Ovary (tissue), 9 donors: ENCODE measurements around the gene PRR14. TPM values are rescaled to one million over a fixed set of nuclear protein-coding genes. Genes with fewer than 3 reads are reported as not detected.

ENCODE experiments used
- DNase-seq, 5 donors: peaks; one replicate each; pipeline ENCODE4 v3.0.0-alpha.2; 2019 to 2020
- H3K27ac ChIP-seq, 2 donors: fragments of 200-600 bp; one replicate each; pipeline versions ENCODE4 v1.5.1 to v1.8.0; 2019 to 2022
- H3K27me3 ChIP-seq: fragments of 200-600 bp; one replicate; pipeline ENCODE4 v1.8.0; 2022
- H3K36me3 ChIP-seq: fragments of 200-600 bp; sonication (generic); one replicate; pipeline ENCODE4 v1.5.1; 2019
- H3K4me1 ChIP-seq: one replicate; pipeline ENCODE4 v1.8.1; 2013; ENCODE audit warnings: mild to moderate bottlenecking, moderate library complexity; ENCODE audit not compliant: insufficient read depth
- H3K4me3 ChIP-seq: fragments of 200-600 bp; sonication (generic); one replicate; pipeline ENCODE4 v1.5.1; 2017
- H3K9me3 ChIP-seq, 2 donors: fragments of 200-600 bp in 1 of 2; sonication (generic) in 1 of 2; one replicate each; pipeline versions ENCODE4 v1.5.1 to v1.8.1; 2013 to 2019; ENCODE audit warnings: mild to moderate bottlenecking in 1 of 2, moderate library complexity in 1 of 2
- CTCF ChIP-seq, 3 donors: fragments of 450-650 bp in 2 of 3; fragments of 200-600 bp in 1 of 3; IDR thresholded peaks; one replicate each; pipeline versions ENCODE4 v1.5.1 to v1.8.0; 2016 to 2022; ENCODE audit warnings: antibody characterized with exemption in 3 of 3, mild to moderate bottlenecking in 1 of 3
- EP300 ChIP-seq: sonication (generic); formaldehyde crosslinking; IDR thresholded peaks from one replicate; pipeline ENCODE4 v1.6.1; 2017; ENCODE audit warnings: antibody characterized with exemption
- POLR2A ChIP-seq: fragments of 450-650 bp; IDR thresholded peaks from one replicate; pipeline ENCODE4 v1.6.1; 2017; ENCODE audit warnings: antibody characterized with exemption, mild to moderate bottlenecking, moderate library complexity
- WGBS, 3 donors: extraction: QIAGEN DNeasy Blood & Tissue Kit in 1 of 3; methylation state at CpG; one replicate each; pipeline versions ENCODE4 v1.1.5 to v1.1.7; 2013 to 2017; 5-methylcytosine and 5-hydroxymethylcytosine counted together
- intact Hi-C, 4 donors: fragments of 100-400 bp; cut with DNase I; formaldehyde crosslinking; loops; one replicate each; pipeline versions ENCODE4 v1.11.0 to v1.15.1; 2022 to 2023
- polyA plus RNA-seq, 2 donors: library from polyadenylated mRNA; stranded (reverse); fragments of 200-250 nt in 1 of 2; fragments of 350-450 nt in 1 of 2; fragmentation: Illumina TruSeq in 1 of 2; extraction: RNeasy Lipid Tissue Mini Kit (QIAGEN cat#74804) in 1 of 2; gene quantifications; one replicate each; pipeline ENCODE4 v1.2.3, GENCODE V29; 2013 to 2014
- total RNA-seq, 7 donors: library from RNA; depleted of rRNA in 2 of 7; stranded (reverse); fragments of >200 nt in 2 of 7; fragmentation: NEBNext Ultra II Directional in 3 of 7; extraction: Animal tissue kit (Norgen Biotek cat#: 25700) in 3 of 7; gene quantifications; one replicate each; pipeline versions ENCODE4 v1.1.0 to v1.2.4, GENCODE V29; 2016 to 2023
- donor health status: DM: no; HTN: no; CAD: no; lungs with moderate emphysema.
- donor health status: DM: no; HTN: no; CAD: no.
- donor health status: Bipolar disorder and iron deficiency.
- donor health status: DM: yes; HTN: yes; CAD: no.
- donor health status: DM: no; HTN: no; CAD: no.
- donor health status: DM: yes; HTN: yes; CAD: no.

PRR14 gene
- total and polyA plus RNA-seq, 9 donors: 20.6 to 76.2 (median 50.3) TPM

- Histone ChIP-seq H3K36me3 (no peaks in the 10 kb centered on the region), H3K27me3 (no peaks in the 10 kb centered on the region)
- WGBS, 3 donors: 83 to 88% (median 83%) methylated on average over 10 of the region's 10 CpGs
These were observed 24.4 kb downstream of the PRR14 start for GRCh38 chr16:30675143-30675542.

GRCh38 chr16:30677931-30678585, 27.3 kb downstream of the PRR14 start:
- no peaks in the 10 kb centered on the region for H3K36me3 ChIP-seq
- no peaks in the 10 kb centered on the region for H3K9me3 ChIP-seq
- intact Hi-C loops: no loop called here
- TF ChIP-seq POLR2A (no peak), CTCF (IDR thresholded peaks at IDR 0.05) (no peak), EP300 (no peak)
- DNase-seq: no peak
- no peaks in the 10 kb centered on the region for H3K27me3 ChIP-seq
- no peak overlapping the region for H3K27ac ChIP-seq
- no peak overlapping the region for H3K4me3 ChIP-seq
- 67 to 76% (median 71%) methylated on average over 11 of the region's 11 CpGs for WGBS, 3 donors
- H3K4me1 ChIP-seq: no peaks in the 10 kb centered on the region

More at GRCh38 chr16:30675143-30675542, 24.4 kb downstream of the PRR14 start:
- no peak for DNase-seq
- TF ChIP-seq POLR2A: no peak
- TF ChIP-seq EP300: no peak
- no peak for TF ChIP-seq CTCF (IDR thresholded peaks at IDR 0.05)
- Histone ChIP-seq H3K4me3 (no peak overlapping the region), H3K27ac (no peak overlapping the region), H3K4me1 (no peaks in the 10 kb centered on the region), H3K9me3 (no peaks in the 10 kb centered on the region)
- intact Hi-C loops: no loop called here

GRCh38 chr16:30678586-30678970, 27.8 kb downstream of the PRR14 start:
- DNase-seq: no peak
- WGBS, 3 donors: 80 to 88% (median 83%) methylated on average over 3 of the region's 3 CpGs

GRCh38 chr16:30680326-30680725, 29.6 kb downstream of the PRR14 start:
- no peak for DNase-seq
- WGBS, 3 donors: 90 to 96% (median 93%) methylated on average over 3 of the region's 3 CpGs
- Histone ChIP-seq H3K27ac (no peak overlapping the region), H3K27me3 (no peaks in the 10 kb centered on the region), H3K4me3 (no peak overlapping the region), H3K36me3 (no peaks in the 10 kb centered on the region), H3K4me1 (no peaks in the 10 kb centered on the region), H3K9me3 (no peaks in the 10 kb centered on the region)
- no peak for TF ChIP-seq POLR2A
- no peak for TF ChIP-seq EP300
- TF ChIP-seq CTCF (IDR thresholded peaks at IDR 0.05): no peak
- intact Hi-C loops: no loop called here

More at GRCh38 chr16:30678586-30678970, 27.8 kb downstream of the PRR14 start:
- no peaks in the 10 kb centered on the region for H3K36me3 ChIP-seq
- H3K4me1 ChIP-seq: no peaks in the 10 kb centered on the region
- no peaks in the 10 kb centered on the region for H3K27me3 ChIP-seq
- H3K4me3 ChIP-seq: no peak overlapping the region
- TF ChIP-seq EP300 (no peak), CTCF (IDR thresholded peaks at IDR 0.05) (no peak), POLR2A (no peak)
- H3K9me3 ChIP-seq: no peaks in the 10 kb centered on the region
- intact Hi-C loops: no loop called here
- H3K27ac ChIP-seq: no peak overlapping the region
